RWPE1 (cell line): ENCODE results near the gene CRTC2.

ENCODE experiments used
- CTCF ChIA-PET: fragments of 350-600 bp; sonication (Branson Sonifier 250); formaldehyde crosslinking; extraction: SDS; loops from one replicate; lab custom pipeline; 2021; lab: Yijun Ruan, JAX
- POLR2A ChIA-PET: fragments of 400-600 bp; formaldehyde crosslinking; extraction: SDS; loops from one replicate; lab custom pipeline; 2020; ENCODE audit warnings: antibody characterized with exemption; ENCODE audit not compliant: low non-redundant PET; lab: Yijun Ruan, JAX
- DNase-seq: peaks from one replicate; pipeline ENCODE4 v3.0.0; 2012; ENCODE audit warnings: low spot score
- H3K27ac ChIP-seq: fragments of 450-650 bp; 2 replicates; pipeline ENCODE4 v1.5.1; 2017
- TF ChIP-seq, protein P1 (sequence below): fragments of 450-650 bp; conservative IDR thresholded peaks from 2 replicates; pipeline ENCODE4 v1.5.1; 2017; ENCODE audit warnings: low read depth, mild to moderate bottlenecking

The CRTC2 gene

DNA sequence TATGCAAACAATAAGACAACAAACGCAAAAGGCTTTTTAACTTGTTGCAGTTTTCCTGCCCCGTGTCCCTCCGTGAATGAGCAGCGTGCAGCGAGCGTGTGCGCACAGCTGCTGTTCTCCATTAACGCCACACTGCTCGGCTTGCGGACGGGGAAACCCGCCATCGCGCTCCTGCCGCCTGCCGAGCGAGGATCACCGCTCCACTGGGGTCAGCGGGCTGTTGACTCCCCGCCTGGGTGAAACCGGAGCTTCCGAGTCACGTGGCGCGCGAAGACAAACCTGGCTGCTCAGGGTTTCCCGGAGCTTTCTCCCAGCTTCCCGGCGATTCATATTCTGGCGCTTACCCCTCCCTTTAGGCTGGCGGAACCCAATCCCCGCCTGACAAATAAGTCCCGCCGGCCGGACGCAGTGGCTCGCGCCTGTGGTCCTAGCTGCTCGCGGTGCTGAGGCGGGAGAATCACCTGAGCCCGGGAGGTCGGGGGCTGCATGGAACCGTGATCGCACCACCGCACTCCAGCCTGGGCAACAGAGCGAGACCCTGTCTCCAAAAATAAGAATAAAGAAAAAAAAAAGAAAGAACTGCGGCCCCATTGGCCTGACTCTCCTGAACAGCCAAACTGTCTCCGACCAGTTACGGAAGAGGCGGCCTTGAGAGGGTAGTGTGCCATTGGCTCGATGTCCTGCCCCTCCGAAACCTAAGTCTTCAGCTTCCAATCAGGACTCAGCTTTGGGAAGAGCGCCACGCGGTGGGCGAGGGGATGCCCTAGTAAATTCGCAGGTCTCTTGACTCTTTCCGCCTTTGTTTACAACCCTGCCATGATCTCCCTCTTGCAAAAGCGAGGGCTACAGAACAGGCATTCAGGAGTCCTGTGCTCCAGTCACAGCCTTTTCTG lies 8.9 kb upstream of the CRTC2 start, which contains the start of gene CREB3L4:
Gene CREB3L4 (plus strand): TSS at position 796 of the 893 bp plus-strand sequence. CDS start 624 bp downstream, outside the sequence.
- TF ChIP-seq, protein P1, sequence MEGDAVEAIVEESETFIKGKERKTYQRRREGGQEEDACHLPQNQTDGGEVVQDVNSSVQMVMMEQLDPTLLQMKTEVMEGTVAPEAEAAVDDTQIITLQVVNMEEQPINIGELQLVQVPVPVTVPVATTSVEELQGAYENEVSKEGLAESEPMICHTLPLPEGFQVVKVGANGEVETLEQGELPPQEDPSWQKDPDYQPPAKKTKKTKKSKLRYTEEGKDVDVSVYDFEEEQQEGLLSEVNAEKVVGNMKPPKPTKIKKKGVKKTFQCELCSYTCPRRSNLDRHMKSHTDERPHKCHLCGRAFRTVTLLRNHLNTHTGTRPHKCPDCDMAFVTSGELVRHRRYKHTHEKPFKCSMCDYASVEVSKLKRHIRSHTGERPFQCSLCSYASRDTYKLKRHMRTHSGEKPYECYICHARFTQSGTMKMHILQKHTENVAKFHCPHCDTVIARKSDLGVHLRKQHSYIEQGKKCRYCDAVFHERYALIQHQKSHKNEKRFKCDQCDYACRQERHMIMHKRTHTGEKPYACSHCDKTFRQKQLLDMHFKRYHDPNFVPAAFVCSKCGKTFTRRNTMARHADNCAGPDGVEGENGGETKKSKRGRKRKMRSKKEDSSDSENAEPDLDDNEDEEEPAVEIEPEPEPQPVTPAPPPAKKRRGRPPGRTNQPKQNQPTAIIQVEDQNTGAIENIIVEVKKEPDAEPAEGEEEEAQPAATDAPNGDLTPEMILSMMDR, result peak; percentile 54
- H3K27ac ChIP-seq, result peak within 1 kb of the TSS; percentile 98
- DNase-seq, result peak; percentile 91
- ChIA-PET POLR2A (interaction anchor here (0.6 to 2.4 kb wide), 8 partner anchors 10 to 415 kb away, joined by 3 to 16 read pairs (median 3); partner anchors contain the start of genes DENND4B, JTB, RAB13 and RPS27), CTCF (interaction anchor here (0.5 to 1.8 kb wide), 6 partner anchors 9 to 21 kb away, joined by 3 to 8 read pairs (median 4); partner anchors contain the start of genes CRTC2, DENND4B and RAB13)

DNA sequence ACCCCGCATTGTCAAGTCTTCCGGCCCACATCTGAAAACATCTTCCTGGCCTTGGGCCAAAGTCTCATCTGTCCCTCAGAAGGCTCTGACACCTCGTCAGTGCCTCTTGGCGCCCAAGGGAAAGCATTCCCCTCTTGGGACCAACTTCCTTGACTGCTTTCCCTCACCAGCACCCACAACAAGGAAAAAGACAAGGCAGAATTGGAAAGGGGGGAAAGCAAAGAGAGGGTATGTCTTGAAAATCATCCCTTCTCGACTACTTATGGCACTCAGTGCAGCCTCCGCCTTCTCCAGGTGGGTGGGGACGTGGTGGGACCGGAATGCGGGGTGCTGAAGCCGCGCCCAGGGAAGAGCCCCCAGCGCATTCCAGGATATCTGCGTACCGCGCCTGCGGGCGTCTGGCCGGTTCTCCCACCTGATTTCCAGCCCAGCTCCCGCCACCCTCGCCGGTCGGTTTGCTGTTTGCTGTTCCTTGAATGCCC lies 5.5 kb upstream of the CRTC2 start:
- CTCF ChIA-PET, result no interaction called here
- DNase-seq, result peak; percentile 77

DNA sequence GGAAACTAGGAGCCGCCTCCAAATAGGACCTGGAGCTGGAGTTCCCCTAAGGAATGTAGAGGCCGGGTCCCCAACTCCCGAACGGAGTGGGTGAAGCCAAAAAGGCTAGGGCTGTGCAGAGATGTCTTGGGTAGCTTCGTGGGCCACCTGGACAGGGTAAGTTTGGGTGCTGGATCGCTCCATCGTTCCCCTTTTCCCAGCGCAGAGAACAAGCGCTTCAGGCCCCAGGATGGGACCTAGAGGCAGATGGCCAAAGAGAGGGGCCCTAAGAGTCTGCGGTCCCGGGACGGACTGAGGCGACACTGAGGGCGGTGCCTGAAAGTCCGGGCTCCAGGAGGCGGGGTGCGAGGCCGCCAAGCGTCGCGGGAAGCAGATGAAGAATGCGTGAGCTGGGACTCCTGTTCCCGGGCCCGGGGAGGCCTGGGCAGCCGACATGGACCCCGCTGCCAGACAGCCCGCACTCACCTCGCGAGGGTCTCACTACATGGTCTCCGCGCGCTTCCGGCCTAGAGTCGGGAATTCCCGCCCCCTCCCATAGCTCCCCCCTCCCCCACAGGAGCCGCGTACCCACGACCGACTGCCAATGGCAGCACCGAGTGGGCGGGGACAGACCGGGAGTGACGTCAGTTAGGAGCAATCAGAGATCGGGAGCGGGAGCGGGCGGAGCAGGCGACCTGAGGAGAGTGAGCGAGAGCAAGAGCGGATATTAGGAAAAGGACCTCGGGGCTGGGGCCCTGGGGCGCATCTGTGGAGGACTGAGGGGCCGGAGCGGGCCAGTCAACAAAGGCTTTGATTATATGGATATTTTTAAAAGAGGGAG lies 4.8 kb upstream of the CRTC2 start, which contains the start of gene SLC39A1:
Gene SLC39A1 (minus strand): TSS at position 508 of the 820 bp plus-strand sequence. CDS start 822 bp downstream, outside the sequence.
- peak; percentile 94 for DNase-seq
- TF ChIP-seq, protein P1, result no peak
- POLR2A ChIA-PET, result interaction anchor here (0.5 to 1.3 kb wide), 7 partner anchors 23 to 413 kb away, joined by 3 to 10 read pairs (median 4); partner anchors contain the start of genes ILF2 and RAB13
- peak within 1 kb of the TSS; percentile 98 for H3K27ac ChIP-seq
- CTCF ChIA-PET, result interaction anchor here (0.7 to 1.9 kb wide), 2 partner anchors 17 to 143 kb away, joined by 3 to 5 read pairs; partner anchors contain the start of gene DENND4B

More for the DNA sequence above, 5.5 kb upstream of the CRTC2 start:
- H3K27ac ChIP-seq, result peak overlapping the region; percentile 98
- TF ChIP-seq, protein P1, result no peak
- POLR2A ChIA-PET, result interaction anchor here (0.5 to 0.6 kb wide), 4 partner anchors 28 to 414 kb away, joined by 3 to 10 read pairs (median 4); partner anchors contain the start of gene ILF2

DNA sequence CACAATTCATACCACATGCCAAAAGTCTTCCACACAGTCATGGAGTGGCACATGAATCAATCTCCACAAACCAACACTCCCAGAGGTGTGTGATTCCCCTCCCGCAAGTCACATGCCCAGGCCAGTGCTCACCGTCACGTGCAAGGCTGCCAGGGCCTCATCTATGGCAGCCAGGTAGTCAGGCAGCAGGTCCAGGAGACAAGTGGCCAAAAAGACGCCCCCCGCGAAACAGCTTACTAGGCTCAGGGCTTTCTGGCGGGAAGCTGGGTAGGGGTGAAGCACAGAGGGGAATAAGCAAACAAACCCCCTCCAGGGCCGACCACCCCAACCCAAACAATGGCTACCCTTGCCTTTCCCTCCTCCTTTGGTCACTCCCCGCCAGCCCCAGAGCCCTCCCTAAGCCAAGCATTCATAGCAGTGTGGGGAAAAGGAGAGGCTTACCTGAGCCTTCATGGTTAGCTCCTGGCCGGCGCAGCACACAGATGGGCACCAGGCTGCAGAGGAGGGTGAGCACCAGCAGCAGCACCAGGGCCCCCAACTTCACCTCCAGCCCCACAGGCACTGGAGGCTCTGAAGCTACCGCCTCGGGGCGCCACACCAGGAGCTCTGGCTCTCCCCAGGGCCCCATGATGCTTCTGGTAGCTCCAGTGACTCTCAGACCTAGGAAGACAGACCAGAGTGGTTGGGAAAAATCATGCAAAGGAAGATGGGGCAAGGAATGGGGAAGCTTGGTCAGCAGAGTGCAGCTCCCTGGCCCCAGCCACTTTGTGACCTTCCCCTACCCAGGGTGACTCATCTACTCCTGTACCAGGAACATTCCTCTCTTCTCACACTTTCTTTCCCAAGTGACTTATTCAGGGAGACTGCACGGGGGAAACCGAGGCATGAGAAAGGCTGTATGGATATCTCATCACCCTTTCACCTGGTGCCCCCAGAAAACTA lies 3.9 kb upstream of the CRTC2 start:
- peak overlapping the region; percentile 98 for H3K27ac ChIP-seq
- DNase-seq, result no peak
- TF ChIP-seq, protein P1, result no peak
- ChIA-PET POLR2A (interaction anchor here (0.5 to 1.3 kb wide), 2 partner anchors 24 to 261 kb away, joined by 3 to 4 read pairs; partner anchors contain the start of gene RAB13), CTCF (interaction anchor here (0.7 to 1.9 kb wide), 4 partner anchors 16 to 142 kb away, joined by 3 to 5 read pairs (median 4); partner anchors contain the start of genes DENND4B and RAB13)

DNA sequence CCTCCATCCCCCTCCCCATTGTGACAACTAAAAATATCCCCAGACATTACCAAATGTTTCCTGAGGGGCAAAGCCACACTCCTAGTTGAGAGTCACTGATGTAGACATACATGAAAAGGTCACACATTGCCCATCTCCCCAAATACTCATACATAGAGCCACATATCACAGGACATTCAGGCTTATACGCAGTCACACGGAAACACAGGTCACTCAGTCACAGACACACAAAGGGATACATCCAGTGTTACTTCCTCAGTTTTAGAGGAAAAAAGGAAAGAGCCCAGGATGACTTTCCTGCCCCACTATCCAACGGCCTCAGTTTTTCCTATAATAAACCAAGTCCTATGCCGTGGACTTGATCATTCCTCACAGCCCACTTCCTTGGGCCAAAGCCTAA lies 3.0 kb upstream of the CRTC2 start:
- TF ChIP-seq, protein P1, result no peak
- DNase-seq, result no peak
- POLR2A ChIA-PET, result no interaction called here
- CTCF ChIA-PET, result interaction anchor here (0.6 to 0.7 kb wide), 2 partner anchors 19 to 123 kb away, joined by 4 to 5 read pairs; no protein-coding TSS in a partner anchor
- no peak overlapping the region for H3K27ac ChIP-seq
